ENCODE measurements around the gene IFT25. TPM values are rescaled to one million over a fixed set of nuclear protein-coding genes. Genes with fewer than 3 reads are reported as not detected.

IFT25 gene
- total and polyA plus RNA-seq, 2 of the 13 experiments (the other 11 are each of a cell fraction or from before 2014, with no cell fraction given), result 19.7 to 48.0 TPM

- TF ChIP-seq ZNF280D (CRISPR knock-in tag; IDR thresholded peaks at IDR 0.05) (no peak), ZNF225 (CRISPR knock-in tag; IDR thresholded peaks at IDR 0.05) (peak; percentile 68; the same call in 1 of the 2 replicates), SSRP1 (CRISPR knock-in tag; IDR thresholded peaks at IDR 0.05) (no peak), MTERF4 (CRISPR knock-in tag; IDR thresholded peaks at IDR 0.05) (no peak), CERS6 (CRISPR knock-in tag; IDR thresholded peaks at IDR 0.05) (no peak), ZNF609 (CRISPR knock-in tag; IDR thresholded peaks at IDR 0.05; ENCODE audit: borderline replicate concordance) (0 out of 2 replicates have a peak, but pooled peaks have one; percentile 21), ZNF275 (CRISPR knock-in tag; IDR thresholded peaks at IDR 0.05; ENCODE audit: borderline replicate concordance) (no peak; the same call in 1 of the 2 replicates), ZFP1 (CRISPR knock-in tag; IDR thresholded peaks at IDR 0.05) (no peak), ZNF138 (CRISPR knock-in tag; IDR thresholded peaks at IDR 0.05; ENCODE audit: low read depth) (no peak), ZSCAN12 (CRISPR knock-in tag; IDR thresholded peaks at IDR 0.05) (no peak), TFE3 (CRISPR knock-in tag; IDR thresholded peaks at IDR 0.05) (0 out of 2 replicates have a peak, but pooled peaks have one; percentile 4), ZNF431 (CRISPR knock-in tag; IDR thresholded peaks at IDR 0.05; ENCODE audit: borderline replicate concordance, low read depth) (no peak), ZNF382 (CRISPR knock-in tag; IDR thresholded peaks at IDR 0.05; ENCODE audit: borderline replicate concordance) (no peak), KLF16 (CRISPR knock-in tag; IDR thresholded peaks at IDR 0.05) (no peak), ZNF557 (CRISPR knock-in tag; IDR thresholded peaks at IDR 0.05) (no peak)
Measured at GRCh38 chr1:53945433-53946251, at the start of gene IFT25 (continued).

Data from HepG2 (cell line).